Suprapubic skin (tissue), 3 donors: ENCODE data around the gene INSR.

Experiments
- CTCF ChIP-seq, 2 donors: fragments of 200-600 bp in 1 of 2; fragments of 450-650 bp in 1 of 2; sonication (generic) in 1 of 2; IDR thresholded peaks; one replicate each; pipeline ENCODE4 v1.5.1; 2016 to 2019; ENCODE audit warnings: antibody characterized with exemption in 2 of 2, mild to moderate bottlenecking in 1 of 2, moderate library complexity in 1 of 2
- POLR2A ChIP-seq, 2 donors: fragments of 450-650 bp; IDR thresholded peaks; one replicate each; pipeline ENCODE4 v1.6.1; 2017; ENCODE audit warnings: antibody characterized with exemption in 2 of 2, mild to moderate bottlenecking in 2 of 2, moderate library complexity in 2 of 2

- TF ChIP-seq CTCF (IDR thresholded peaks at IDR 0.05) (peak; percentile 24 to 34), POLR2A (IDR thresholded peaks at IDR 0.05) (no peak)
Measured at GRCh38 chr19:7294558-7295212, 471 bp upstream of the INSR start.
